DMS53 treated with DMSO at 0.1 percent for 48 hours (cell line): Measurements from ENCODE around the gene DOCK11.
"Not testable (repeated sequence)": the region's sequence is repeated elsewhere in the genome, so short reads cannot be mapped to it uniquely, and the experiment has no call there.

ENCODE experiments used
- DNase-seq: peaks from one replicate; lab custom pipeline; 2025; ENCODE audit not compliant: unreplicated experiment; lab: John Stamatoyannopoulos, UW

Gene DOCK11

DNA sequence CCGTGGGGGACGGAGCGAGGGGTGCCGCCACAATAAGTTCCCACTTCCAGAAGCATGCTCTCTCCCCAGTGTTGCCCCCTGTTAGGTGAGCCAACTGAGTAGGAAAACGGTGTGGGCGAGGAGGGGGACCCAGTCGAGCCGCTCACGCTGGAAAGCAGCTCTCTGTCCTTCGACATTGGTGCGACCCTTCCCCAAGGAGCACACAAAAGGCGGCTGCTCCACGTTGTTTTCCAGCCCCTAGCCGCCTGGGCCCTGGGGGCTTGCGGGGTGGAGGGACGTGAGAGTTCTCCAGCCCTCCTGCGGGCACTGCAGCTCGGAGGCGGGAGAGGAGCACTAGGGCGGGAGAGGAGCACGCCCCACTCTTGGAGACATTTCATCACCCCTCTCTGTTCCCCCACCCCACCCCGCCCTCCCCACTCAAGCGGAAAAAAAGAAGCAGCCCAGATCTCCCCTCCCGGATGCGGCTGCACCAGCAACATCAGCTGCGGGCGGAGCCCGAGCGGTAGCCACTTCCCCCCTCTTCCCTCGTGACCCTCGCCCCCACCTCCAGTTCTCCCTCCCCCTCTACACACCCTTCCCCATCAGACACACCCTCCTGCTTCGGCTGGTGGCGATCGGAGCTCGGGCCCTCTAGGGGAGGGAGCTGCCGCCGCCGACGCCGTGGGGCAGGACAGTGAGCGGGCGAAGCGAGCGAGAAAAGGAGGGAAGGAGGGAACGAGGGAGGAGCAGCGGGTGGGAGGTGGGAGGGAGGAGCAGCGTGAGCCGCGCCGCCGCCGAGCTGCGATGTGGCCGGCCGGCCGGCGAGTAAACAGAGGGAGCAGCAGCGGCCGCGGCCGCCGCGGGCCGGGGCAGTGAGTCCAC, at the start of gene DOCK11:
TSS of gene DOCK11 (plus strand) at position 755 of the 861 bp plus-strand sequence. CDS start 157 bp downstream, outside the sequence.
- DNase-seq = peak; percentile 56

DNA sequence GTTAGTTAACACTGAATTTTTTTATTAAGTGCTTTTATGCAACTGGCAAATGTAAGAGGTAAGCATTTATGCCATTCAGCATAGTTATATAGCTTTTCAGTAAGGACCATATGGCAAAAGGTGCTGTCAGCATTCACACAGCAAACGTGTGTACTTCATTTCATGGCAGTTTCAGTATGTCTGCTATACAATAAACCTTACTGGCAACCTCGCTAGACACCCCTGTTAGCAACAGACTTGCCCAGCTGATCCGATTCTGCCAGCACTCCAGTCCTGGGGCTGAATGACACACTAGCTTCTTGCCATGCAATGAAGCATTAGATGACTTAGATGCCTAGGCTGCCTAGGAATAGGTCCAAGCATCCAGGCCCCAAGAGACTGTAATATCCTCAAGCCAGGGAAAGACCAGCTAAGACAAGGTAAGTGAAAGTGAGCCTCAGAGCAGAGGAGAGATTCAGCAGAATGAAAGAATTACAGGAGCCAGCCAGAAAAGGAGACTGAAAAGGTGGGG, 47.3 kb upstream of the DOCK11 start:
- DNase-seq = no peak

DNA sequence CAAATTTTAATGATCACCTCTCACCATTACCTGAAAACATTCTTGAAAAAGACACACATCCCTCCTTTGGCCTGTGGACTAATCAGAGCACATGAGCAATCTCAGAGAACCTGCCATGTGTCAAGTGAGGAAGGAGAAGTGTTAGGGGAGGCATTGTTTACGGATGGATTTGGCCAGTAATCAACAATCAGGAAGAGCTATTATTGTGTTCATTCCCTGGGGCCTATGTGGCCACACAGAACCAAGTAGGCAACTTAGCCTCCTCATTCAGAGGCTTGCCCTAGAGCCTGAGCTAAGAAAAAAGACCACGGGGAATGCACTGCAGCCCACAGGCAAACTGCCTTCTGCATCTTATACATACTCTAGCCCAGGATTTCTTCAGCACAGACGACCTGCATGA, 40.6 kb upstream of the DOCK11 start:
- no peak for DNase-seq

DNA sequence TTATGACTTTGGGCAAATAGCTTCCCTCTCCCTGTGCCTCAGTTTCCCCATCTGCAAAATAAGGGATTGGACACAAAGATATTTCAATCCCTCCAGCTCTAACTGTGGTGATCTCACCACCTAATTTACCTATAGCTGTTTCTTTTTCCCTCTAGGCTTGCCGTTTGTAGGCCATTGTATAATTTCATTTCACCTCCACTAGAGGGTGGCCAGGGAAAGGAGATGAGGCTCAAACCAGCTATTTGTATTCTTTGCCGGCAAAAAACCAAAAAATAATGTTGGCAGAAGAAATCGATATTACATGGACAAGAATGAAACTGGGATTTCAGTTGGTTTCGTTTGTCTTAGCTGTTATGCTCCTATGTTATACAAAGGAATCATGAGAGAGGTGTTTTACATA, 36.1 kb upstream of the DOCK11 start:
- DNase-seq = peak; percentile 55

DNA sequence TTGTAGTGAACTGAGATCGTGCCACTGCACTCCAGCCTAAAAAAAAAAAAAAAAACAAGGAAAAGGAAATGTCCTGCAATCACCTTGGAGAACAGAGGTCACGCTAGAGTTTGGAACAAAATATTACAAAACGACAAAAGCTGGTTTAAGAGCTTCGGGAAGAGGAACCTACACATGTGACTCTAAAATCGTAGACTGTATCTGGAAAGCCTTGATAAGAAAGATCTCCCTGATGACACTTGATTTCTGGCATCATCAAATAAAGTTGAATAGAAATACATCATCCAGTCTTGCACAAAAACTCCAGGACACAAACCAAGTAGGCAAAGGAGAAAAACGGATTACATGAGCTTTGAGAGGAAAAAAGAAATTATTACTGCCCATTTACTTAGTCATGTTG, 31.1 kb upstream of the DOCK11 start:
- no peak for DNase-seq

DNA sequence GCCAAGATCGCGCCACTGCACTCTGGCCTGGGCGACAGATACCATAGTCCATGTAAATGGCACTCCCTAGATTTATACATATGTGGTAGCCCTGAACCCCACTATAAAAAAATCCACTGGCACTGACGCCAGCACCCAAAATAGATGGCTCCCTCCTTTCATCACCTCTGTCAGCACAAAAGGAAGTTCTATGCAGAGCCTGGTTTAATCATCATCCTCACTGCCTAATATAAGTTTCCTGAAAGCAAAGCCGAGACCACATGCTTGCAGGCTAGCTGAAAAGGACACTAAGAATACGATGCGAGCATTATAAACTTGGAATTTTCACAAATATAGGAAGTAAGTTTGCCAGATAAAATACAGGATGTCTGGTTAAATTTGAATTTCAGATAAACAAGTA, 27.5 kb upstream of the DOCK11 start:
- no peak for DNase-seq

DNA sequence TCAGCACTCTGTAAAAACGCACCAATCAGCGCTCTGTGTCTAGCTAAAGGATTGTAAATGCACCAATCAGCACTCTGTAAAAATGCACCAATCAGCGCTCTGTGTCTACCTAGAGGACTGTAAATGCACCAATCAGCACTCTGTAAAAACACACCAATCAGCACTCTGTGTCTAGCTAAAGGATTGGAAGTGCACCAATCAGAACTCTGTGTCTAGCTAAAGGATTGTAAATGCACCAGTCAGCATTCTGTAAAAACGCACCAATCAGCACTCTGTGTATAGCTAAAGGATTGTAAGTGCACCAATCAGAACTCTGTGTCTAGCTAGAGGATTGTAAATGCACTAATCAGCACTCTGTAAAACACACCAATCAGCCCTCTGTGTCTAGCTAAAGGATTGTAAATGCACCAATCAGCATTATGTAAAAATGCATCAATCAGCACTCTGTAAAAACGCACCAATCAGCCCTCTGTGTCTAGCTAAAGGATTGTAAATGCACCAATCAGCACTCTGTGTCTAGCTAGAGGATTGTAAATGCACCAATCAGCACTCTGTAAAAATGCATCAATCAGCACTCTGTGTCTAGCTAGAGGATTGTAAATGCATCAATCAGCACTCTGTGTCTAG, 24.8 kb upstream of the DOCK11 start:
- DNase-seq = not testable (repeated sequence)

DNA sequence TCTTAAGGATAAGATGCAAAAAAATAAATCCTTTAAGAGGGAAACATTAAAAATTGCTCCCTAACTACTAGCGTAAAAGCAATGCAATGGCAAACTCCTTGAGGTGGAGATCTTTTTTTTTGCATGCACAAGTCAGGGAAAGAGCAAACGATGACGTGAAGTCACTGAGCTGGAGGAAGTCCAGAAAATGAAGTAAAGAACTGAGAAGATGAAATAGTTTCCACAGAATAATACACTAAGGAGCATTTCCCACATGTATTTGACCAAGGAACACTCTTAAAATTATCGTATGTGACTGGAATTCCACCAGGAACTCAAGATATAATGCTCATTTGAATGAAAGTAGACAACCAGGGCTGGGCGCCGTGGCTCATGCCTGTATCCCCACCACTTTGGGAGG, 21.0 kb upstream of the DOCK11 start:
- DNase-seq = no peak

DNA sequence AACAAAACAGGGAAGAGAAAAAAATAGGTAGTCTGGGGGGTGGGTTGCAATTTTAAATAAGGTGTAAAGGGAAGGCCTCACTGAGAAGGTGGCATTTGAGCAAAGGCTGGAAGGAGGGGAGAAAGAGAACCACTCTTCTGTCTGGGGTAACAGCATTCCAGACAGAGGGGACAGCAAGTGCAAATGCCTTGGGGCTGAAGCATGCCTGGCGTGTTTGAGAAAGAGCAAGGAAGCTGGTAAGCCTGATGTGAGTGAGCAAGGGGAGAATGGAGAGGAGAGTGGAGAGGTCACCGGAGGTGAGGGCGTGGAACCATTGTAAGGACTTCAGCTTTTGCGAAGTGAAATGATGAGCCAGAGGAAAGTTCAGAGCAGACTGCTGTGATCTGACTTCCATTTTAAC, 19.7 kb upstream of the DOCK11 start:
- DNase-seq = no peak

DNA sequence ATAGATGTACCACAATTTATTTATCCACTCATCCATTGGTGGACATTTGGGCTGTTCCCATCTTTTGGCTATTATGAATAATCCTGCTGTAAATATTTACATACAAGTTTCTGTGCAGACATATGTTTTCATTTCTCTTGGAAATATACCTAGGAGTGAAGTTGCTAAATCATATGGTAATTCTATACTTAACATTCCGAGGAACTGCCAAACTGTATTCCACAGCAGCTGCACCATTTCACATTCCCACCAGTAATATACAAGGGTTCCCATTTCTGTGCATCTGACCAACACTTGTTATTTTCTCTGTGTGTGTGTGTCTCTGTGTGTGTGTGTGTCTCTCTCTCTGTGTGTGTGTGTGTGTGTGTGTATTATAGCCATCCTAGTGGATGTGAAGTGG, 15.4 kb upstream of the DOCK11 start:
- peak; percentile 21 for DNase-seq

DNA sequence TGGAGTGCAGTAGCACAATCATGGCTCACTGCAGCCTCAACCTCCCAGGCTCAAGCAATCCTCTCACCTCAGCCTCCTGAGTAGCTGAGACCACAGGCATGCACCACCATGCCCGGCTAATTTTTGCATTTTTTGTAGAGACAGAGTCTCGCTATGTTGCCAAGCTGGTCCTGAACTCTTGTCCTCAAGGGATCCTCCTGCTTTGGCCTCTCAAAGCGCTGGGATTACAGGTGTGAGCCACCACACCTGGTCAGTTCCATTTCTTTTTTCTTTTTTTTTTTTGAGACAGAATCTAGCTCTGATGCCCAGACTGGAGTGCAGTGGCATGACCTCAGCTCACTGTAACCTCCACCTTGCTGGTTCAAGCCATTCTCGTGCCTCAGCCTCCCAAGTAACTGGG, 13.2 kb upstream of the DOCK11 start:
- not testable (repeated sequence) for DNase-seq

DNA sequence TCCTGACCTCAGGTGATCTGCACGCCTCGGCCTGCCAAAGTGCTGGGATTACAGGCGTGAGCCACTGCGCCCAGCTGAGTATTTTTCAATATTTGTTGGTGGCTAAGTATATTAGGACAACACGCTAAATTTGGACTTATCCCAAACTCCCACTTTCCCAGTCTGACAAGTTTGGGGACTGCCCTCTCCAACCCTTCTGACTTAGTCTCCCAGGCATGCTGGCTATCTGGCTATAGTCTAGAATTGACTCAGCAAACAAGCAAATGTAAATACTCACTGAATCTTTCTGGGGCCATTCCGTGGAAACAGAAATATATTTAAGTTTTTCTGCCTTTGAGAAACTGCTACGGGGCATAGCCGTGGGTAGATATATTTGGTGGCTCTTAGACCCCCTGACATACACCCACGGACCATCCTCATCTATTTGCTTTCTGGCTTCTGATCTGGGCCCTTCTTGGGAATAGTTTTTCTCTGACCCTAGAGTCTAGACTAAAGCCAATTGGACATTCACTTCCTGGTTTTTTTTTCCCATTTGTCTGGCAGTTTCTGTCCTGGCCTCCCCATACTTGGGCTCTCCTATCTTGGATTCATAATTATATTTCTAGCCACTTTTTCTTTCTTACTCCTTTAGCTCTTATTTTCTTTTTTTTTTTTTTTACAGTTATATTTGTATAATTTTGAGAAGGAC, 11.3 kb upstream of the DOCK11 start:
- DNase-seq = peak; percentile 8

DNA sequence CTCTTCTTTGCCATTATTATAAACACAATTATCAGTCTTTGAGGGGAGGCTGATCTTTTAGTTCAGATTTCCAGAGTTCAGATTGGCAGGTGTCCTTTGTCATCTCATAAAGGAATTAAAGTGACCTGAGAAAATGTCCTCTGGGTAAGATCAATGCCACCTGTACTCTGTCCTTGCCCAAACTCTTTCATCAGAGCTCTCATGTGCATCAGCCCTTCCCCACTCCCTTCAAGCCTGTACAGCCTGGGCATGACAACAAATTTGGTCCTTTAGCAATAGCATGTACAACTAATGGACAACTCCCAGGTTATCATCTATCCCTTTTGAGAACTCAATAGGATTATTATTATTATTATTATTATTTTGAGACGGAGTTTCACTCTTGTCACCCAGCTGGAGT, 8.9 kb upstream of the DOCK11 start:
- DNase-seq = not testable (repeated sequence)

DNA sequence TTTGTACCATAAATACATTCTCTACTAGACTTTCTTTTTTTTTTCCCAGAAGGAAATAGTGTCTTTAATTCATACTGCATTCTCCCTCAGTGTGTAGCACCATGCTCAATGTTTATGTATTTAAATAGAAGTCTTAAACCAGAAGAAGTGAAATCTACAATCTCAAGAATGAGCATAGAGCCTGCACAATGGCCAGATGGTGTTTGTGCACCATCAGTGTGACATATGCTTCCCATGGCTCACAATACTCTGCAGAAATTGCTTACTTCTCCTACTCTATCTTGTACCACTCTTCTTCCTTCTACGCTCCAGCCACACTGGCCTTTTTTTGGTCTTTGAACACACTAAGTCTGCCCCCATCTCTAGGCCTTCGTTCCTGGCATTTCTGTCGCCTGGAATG, 2.6 kb upstream of the DOCK11 start:
- no peak for DNase-seq

DNA sequence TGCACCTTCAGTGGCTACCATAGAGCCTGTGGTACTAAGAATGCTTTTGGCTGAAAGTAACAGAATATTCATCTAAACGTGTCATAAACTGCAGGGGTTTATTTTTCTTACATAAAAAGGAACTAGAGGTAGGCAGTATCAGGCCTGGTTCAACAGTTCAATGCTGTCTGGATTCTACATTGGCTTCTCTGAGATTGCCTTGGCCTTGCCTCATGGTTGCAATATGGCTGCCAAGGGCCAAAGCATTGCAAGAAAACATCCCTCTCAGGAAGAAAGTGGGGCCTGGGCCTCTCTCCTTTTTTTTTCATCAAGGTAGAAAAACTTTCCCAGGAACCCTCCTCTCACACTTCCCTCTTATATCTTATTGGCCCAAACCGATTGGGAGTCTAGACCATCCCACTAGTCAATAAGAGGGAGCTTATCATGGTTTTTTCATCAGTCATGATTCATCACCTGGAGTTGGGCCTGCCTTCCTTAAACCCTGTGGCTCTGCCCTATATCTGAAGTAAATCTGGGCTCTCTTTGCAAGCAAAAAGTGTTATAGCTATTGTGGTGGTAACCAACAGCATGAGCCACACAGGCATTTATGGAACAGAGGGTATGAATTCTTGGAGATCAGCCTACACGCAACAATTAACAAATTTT, 1.8 kb upstream of the DOCK11 start:
- DNase-seq = no peak

DNA sequence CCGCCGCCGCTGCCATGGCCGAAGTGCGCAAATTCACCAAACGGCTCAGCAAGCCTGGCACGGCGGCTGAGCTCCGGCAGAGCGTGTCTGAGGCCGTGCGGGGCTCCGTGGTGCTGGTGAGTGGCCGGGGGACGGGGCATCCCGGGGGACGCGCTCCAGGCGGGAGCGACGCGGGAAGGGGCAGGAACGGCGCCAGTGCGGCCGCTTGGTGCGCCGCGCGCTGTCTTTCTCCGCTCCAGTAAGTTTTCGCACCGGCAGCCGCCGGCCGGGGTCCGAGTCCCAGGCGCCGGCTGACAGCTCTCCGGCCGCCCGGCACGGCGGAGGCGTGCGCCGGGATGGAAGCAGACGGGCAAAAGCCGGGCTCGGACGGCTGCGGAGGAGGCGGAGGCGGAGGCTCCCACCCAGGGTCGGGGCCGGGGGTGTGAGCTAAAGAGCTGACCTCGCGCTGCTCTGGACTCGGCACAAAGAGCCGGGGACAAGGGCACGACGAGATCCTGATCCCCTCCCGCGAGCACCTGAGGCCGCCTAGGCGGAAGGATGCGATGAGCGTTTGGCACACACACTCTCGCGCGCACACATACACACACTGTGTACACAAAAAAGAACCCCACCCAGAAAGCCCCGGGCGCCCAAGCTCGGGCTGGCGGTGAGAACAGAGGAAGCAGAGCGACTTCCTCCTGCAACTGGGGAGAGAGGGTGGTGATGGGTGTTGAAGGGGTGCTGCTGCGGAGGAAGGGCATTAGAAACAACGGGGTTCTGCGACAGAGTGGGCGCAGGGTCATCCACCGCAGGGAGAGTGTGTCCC, 545 bp downstream of the DOCK11 start:
- no peak for DNase-seq

DNA sequence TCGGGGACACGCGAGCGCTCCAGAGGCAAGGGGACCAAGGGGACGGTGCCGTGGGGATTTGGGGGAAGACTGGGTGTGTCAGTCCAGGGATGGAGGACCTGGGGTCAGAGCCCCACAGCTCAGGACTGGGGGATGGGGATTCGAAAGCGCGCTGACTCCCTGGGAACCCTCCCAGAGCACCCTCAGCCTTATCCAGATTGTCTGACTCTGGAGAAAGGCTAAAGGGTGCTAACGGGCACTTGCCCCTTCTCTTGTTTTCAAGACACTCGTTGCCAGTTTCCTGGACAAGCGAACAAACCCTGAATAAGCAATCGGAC, 1.1 kb downstream of the DOCK11 start:
- no peak for DNase-seq

DNA sequence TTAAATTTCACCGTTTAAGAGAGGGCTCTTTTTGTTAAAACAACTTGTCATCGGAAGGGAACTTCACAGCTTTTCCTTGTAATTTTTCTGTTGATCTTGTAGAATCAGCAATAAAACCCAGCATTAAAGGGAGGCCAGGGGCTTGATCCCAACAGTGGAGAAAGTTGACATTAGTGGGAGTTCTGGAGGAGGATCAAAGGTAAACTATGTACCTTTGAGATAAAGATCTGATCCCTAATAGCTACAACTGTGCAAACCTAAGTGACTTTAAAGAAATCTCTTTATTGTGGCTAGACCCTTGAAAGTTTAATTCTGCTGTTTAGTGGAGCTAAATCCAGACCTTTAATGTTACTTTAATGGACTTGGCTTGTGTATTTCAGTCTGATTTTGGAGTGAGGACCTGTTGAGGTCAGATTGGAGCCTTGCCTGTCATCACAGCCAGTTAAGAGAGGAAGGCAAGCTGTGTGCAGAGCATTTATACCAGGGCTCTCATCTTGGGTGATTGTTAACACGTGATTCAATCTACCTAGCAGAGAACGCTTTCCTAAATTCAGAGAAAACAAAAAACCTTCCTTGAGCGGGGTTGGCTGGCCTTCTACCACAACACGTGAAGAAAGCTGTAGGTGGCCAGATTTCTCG, 1.7 kb downstream of the DOCK11 start:
- DNase-seq = no peak

DNA sequence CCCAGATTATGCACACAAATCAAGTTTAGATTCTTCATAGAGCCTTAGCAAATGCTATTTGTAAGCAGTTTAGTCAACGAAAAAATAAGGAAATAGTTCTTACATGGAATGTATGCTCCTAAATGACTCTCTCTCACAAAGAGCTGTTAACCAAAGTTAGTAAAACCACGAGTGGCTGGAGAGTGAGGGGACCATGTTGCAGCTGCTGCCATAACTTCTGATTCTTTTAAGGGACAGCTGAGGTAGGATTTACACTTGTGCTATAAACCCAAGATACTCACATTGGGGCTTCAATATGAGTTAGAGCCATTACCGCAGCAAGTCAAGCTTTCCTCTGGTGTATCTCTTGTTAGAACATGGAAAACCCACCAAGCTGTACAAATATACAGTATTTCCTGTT, 2.7 kb downstream of the DOCK11 start:
- no peak for DNase-seq

DNA sequence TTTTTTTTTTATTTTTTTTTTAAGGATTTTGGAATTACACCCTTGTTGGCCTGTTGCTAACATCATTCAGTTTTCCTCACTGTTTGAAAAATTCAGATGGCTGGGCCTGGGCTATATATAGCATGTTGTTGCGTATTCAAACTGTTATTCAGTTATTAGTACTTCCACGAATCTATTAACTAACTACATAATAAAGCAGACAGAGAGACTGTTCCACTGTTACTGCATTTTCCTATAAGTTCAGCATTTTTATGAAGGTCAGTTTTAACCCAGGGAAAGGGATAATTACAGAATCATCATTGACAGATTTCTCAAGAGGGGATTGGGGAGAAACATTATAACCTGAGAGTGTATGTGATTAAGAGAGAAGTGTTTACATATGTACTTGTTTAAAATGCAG, 3.1 kb downstream of the DOCK11 start:
- DNase-seq = no peak
